UCSD-AML1 (cell line): Measurements from ENCODE around the gene OR4E1.
"Not testable (repeated sequence)": the region's sequence is repeated elsewhere in the genome, so short reads cannot be mapped to it uniquely, and the experiment has no call there.

Experiments used
- DNase-seq: peaks from one replicate; lab custom pipeline; 2025; ENCODE audit not compliant: unreplicated experiment; lab: John Stamatoyannopoulos, UW

The OR4E1 gene

GRCh38 chr14:21673718-21674117, at the start of gene OR4E1:
TSS of gene OR4E1 (minus strand) at chr14:21673818. CDS start at chr14:21670935, 2,883 bp downstream.
- DNase-seq: no peak

GRCh38 chr14:21721504-21721903, 47.9 kb upstream of the OR4E1 start:
- DNase-seq: no peak

GRCh38 chr14:21719841-21720240, 46.2 kb upstream of the OR4E1 start:
- no peak for DNase-seq

- DNase-seq: no peak
Observed at GRCh38 chr14:21714318-21714929, 40.8 kb upstream of the OR4E1 start.

- no peak for DNase-seq
Observed at GRCh38 chr14:21712036-21712435, 38.4 kb upstream of the OR4E1 start.

- no peak for DNase-seq
Observed at GRCh38 chr14:21711360-21711961, 37.8 kb upstream of the OR4E1 start.

GRCh38 chr14:21704338-21704737, 30.7 kb upstream of the OR4E1 start:
- no peak for DNase-seq

- DNase-seq: no peak
Observed at GRCh38 chr14:21703357-21704326, 30.0 kb upstream of the OR4E1 start.

GRCh38 chr14:21702316-21702715, 28.7 kb upstream of the OR4E1 start:
- DNase-seq: no peak

GRCh38 chr14:21699551-21699950, 25.9 kb upstream of the OR4E1 start:
- no peak for DNase-seq

GRCh38 chr14:21698538-21698937, 24.9 kb upstream of the OR4E1 start:
- not testable (repeated sequence) for DNase-seq

- DNase-seq: not testable (repeated sequence)
Observed at GRCh38 chr14:21697662-21698061, 24.0 kb upstream of the OR4E1 start.

- DNase-seq: no peak
Observed at GRCh38 chr14:21694425-21694824, 20.8 kb upstream of the OR4E1 start.

GRCh38 chr14:21686468-21686867, 12.8 kb upstream of the OR4E1 start:
- DNase-seq: no peak

- no peak for DNase-seq
Observed at GRCh38 chr14:21680072-21680471, 6.5 kb upstream of the OR4E1 start.

- DNase-seq: no peak
Observed at GRCh38 chr14:21675566-21675965, 1.9 kb upstream of the OR4E1 start.

- DNase-seq: no peak
Observed at GRCh38 chr14:21672116-21672515, 1.5 kb downstream of the OR4E1 start.

- no peak for DNase-seq
Observed at GRCh38 chr14:21671371-21671770, 2.2 kb downstream of the OR4E1 start.

GRCh38 chr14:21669284-21669683, 4.3 kb downstream of the OR4E1 start:
- DNase-seq: no peak

- DNase-seq: no peak
Observed at GRCh38 chr14:21668377-21668776, 5.2 kb downstream of the OR4E1 start.

GRCh38 chr14:21656980-21657379, 16.6 kb downstream of the OR4E1 start:
- DNase-seq: no peak

GRCh38 chr14:21654215-21654614, 19.4 kb downstream of the OR4E1 start:
- no peak for DNase-seq
